HepG2 (cell line): ENCODE measurements around the gene NFKB2. TPM values are rescaled to one million over a fixed set of nuclear protein-coding genes. Genes with fewer than 3 reads are reported as not detected.
A peak's percentile ranks its signal among the peaks of the same experiment; 100 is the strongest.

Experiments used
- CCDC6 ChIP-seq: sonication (generic); formaldehyde crosslinking; IDR thresholded peaks from 2 replicates; pipeline ENCODE4 v1.8.1; 2022; ENCODE audit warnings: mild to moderate bottlenecking, missing genetic modification reagents, moderate library complexity
- FOXO4 ChIP-seq: sonication (generic); formaldehyde crosslinking; conservative IDR thresholded peaks from 2 replicates; pipeline ENCODE4 v1.8.1; 2023; ENCODE audit warnings: missing genetic modification reagents
- IRX3 ChIP-seq: sonication (generic); formaldehyde crosslinking; IDR thresholded peaks from 2 replicates; pipeline ENCODE4 v1.8.1; 2023; ENCODE audit warnings: mild to moderate bottlenecking, low read depth, missing genetic modification reagents, borderline replicate concordance
- KMT2A ChIP-seq: sonication (generic); formaldehyde crosslinking; IDR thresholded peaks from 2 replicates; pipeline ENCODE4 v1.4.0; 2020; ENCODE audit warnings: missing genetic modification reagents
- MED1 ChIP-seq: sonication (generic); formaldehyde crosslinking; IDR thresholded peaks from 2 replicates; pipeline ENCODE4 v1.4.0; 2020; ENCODE audit warnings: missing genetic modification reagents
- MEIS2 ChIP-seq: sonication (generic); formaldehyde crosslinking; IDR thresholded peaks from 2 replicates; pipeline ENCODE4 v1.9.0; 2021; ENCODE audit warnings: mild to moderate bottlenecking, missing genetic modification reagents
- MIER2 ChIP-seq: IDR thresholded peaks from 2 replicates; pipeline ENCODE4 v1.6.1; 2016; ENCODE audit warnings: missing biosample characterization, missing genetic modification reagents
- RFX5 ChIP-seq: IDR thresholded peaks from 2 replicates; pipeline ENCODE4 v1.6.1; 2011; ENCODE audit warnings: low read depth, low read length, improper control_type of control experiment
- SAFB2 ChIP-seq: sonication (generic); formaldehyde crosslinking; IDR thresholded peaks from 2 replicates; pipeline ENCODE4 v1.5.1; 2020; ENCODE audit warnings: missing genetic modification reagents, low read depth, mild to moderate bottlenecking, borderline replicate concordance
- SKI ChIP-seq: fragments of 450-650 bp; IDR thresholded peaks from one replicate; pipeline ENCODE4 v1.6.1; 2018; ENCODE audit warnings: mild to moderate bottlenecking; ENCODE audit not compliant: partially characterized antibody
- STAT6 ChIP-seq: sonication (generic); formaldehyde crosslinking; IDR thresholded peaks from 2 replicates; pipeline ENCODE4 v1.4.0; 2020; ENCODE audit warnings: missing genetic modification reagents, mild to moderate bottlenecking, borderline replicate concordance
- TFAP4 ChIP-seq: sonication (generic); IDR thresholded peaks from 2 replicates; pipeline ENCODE4 v1.6.1; 2016; ENCODE audit warnings: low read depth, borderline replicate concordance
- THAP11 ChIP-seq: IDR thresholded peaks from 2 replicates; pipeline ENCODE4 v1.6.1; 2016; ENCODE audit warnings: missing biosample characterization, missing genetic modification reagents
- YY1 ChIP-seq: IDR thresholded peaks from 2 replicates; pipeline ENCODE4 v1.6.1; 2011; ENCODE audit warnings: low read length, low read depth, moderate library complexity, mild to moderate bottlenecking; ENCODE audit not compliant: insufficient read depth, insufficient replicate concordance
- ZFP82 ChIP-seq: sonication (generic); formaldehyde crosslinking; IDR thresholded peaks from 2 replicates; pipeline ENCODE4 v1.5.1; 2020; ENCODE audit warnings: mild to moderate bottlenecking, missing genetic modification reagents, borderline replicate concordance
- ZIK1 ChIP-seq: sonication (generic); formaldehyde crosslinking; IDR thresholded peaks from 2 replicates; pipeline ENCODE4 v1.5.0; 2020; ENCODE audit warnings: mild to moderate bottlenecking, low read depth, missing genetic modification reagents, borderline replicate concordance
- ZNF350 ChIP-seq: sonication (generic); formaldehyde crosslinking; IDR thresholded peaks from 2 replicates; pipeline ENCODE4 v1.4.0; 2020; ENCODE audit warnings: mild to moderate bottlenecking, low read depth, missing genetic modification reagents, borderline replicate concordance
- ZNF501 ChIP-seq: sonication (generic); formaldehyde crosslinking; IDR thresholded peaks from 2 replicates; pipeline ENCODE4 v1.5.1; 2020; ENCODE audit warnings: mild to moderate bottlenecking, moderate library complexity, missing genetic modification reagents
- ZNF639 ChIP-seq: conservative IDR thresholded peaks from 2 replicates; pipeline ENCODE4 v1.6.1; 2018; ENCODE audit warnings: missing genetic modification reagents
- ZNF709 ChIP-seq: sonication (generic); formaldehyde crosslinking; IDR thresholded peaks from 2 replicates; pipeline ENCODE4 v1.5.0; 2020; ENCODE audit warnings: mild to moderate bottlenecking, missing genetic modification reagents
- ZNF788 ChIP-seq: sonication (generic); formaldehyde crosslinking; IDR thresholded peaks from 2 replicates; pipeline ENCODE4 v1.5.0; 2020; ENCODE audit warnings: mild to moderate bottlenecking, missing genetic modification reagents, borderline replicate concordance
- polyA plus RNA-seq, 8 experiments: library from polyadenylated mRNA; depleted of rRNA in 3 of 8; stranded (reverse) in 7 of 8; unstranded in 1 of 8; fragments of >200 nt; fragmentation: Illumina TruSeq in 4 of 8; extraction: Trizol in 4 of 8; gene quantifications; 2 replicates each; pipeline versions ENCODE4 v1.2.1 to v1.2.3, GENCODE V29; 2011 to 2016; ENCODE audit warnings: low read depth in 4 of 8, missing spikeins in 1 of 8, mixed read lengths in 1 of 8; ENCODE audit not compliant: insufficient read depth in 1 of 8
- total RNA-seq, 5 experiments: library from RNA; depleted of rRNA; stranded (reverse); fragments of >200 nt; fragmentation: Illumina TruSeq; extraction: Trizol; gene quantifications; 2 replicates each; pipeline ENCODE4 v1.2.3, GENCODE V29; 2016; ENCODE audit warnings: low read depth in 1 of 5

NFKB2 gene
- total and polyA plus RNA-seq, 2 of the 13 experiments (the other 11 are each of a cell fraction or from before 2014, with no cell fraction given), result 7.7 to 12.5 TPM

GRCh38 chr10:102450374-102451104, 55.0 kb downstream of the NFKB2 start (continued):
- TF ChIP-seq YY1 (peak; percentile 81), STAT6 (CRISPR knock-in tag) (no peak), IRX3 (peak; percentile 90), ZNF350 (CRISPR knock-in tag) (no peak), TFAP4 (0 out of 2 replicates have a peak, but pooled peaks have one; percentile 28), FOXO4 (CRISPR knock-in tag) (no peak), ZIK1 (CRISPR knock-in tag) (0 out of 2 replicates have a peak, but pooled peaks have one; percentile 27), ZNF788 (peak; percentile 45; the same call in 1 of the 2 replicates), CCDC6 (peak; percentile 75; the same call in 1 of the 2 replicates), MEIS2 (CRISPR knock-in tag) (peak; percentile 75), ZNF709 (CRISPR knock-in tag) (peak; percentile 77), SKI (peak; percentile 41), RFX5 (no peak), MIER2 (CRISPR knock-in tag) (no peak), ZFP82 (CRISPR knock-in tag) (no peak), SAFB2 (no peak; the same call in 1 of the 2 replicates), THAP11 (CRISPR knock-in tag) (peak; percentile 72), MED1 (CRISPR knock-in tag) (0 out of 2 replicates have a peak, but pooled peaks have one; percentile 30), ZNF501 (CRISPR knock-in tag) (no peak), KMT2A (no peak), ZNF639 (CRISPR knock-in tag) (peak; percentile 43; the same call in 1 of the 2 replicates)
